NCI-H226 (cell line): ENCODE measurements around the gene ROPN1L.
"Not testable (repeated sequence)": the region's sequence is repeated elsewhere in the genome, so short reads cannot be mapped to it uniquely, and the experiment has no call there.

Experiments used
- DNase-seq: peaks from one replicate; pipeline ENCODE4 v3.0.0-alpha.2; 2015

Gene ROPN1L

DNA sequence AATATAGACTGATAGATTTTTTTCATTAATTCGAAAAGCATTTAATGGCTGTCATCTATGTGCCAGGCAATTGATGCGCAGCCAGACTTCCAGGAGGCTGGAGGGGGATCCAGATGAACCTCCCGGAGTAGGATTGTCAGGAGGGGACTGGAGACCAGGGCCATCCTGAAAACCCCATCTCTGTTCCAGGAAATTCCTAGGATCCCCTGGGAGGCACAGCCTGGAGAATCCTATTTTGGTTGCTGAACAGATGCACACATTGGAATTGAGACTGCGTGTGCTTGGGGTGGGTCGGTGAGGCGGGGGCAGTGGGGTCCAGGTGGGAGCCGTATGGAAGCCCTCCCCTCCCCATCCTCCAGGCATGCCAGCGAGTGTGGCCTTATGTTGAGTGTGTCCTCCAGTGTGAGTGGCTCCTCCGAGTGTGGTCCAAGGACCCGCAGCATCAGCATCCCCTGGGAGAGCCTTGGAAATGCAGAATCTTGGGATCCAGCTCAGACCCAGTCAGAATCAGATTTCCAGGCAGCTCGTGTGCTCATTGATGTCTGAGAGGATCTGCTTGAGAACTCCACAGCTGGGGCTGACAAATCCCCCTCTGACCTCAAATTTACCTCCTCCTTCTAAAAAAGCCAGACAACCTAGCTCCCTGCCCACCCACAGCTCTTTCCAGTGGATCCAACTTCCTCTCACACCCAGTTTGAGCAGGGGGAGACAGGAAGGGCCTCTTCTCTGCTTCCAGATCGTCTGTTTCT, 38.7 kb downstream of the ROPN1L start:
- no peak for DNase-seq

DNA sequence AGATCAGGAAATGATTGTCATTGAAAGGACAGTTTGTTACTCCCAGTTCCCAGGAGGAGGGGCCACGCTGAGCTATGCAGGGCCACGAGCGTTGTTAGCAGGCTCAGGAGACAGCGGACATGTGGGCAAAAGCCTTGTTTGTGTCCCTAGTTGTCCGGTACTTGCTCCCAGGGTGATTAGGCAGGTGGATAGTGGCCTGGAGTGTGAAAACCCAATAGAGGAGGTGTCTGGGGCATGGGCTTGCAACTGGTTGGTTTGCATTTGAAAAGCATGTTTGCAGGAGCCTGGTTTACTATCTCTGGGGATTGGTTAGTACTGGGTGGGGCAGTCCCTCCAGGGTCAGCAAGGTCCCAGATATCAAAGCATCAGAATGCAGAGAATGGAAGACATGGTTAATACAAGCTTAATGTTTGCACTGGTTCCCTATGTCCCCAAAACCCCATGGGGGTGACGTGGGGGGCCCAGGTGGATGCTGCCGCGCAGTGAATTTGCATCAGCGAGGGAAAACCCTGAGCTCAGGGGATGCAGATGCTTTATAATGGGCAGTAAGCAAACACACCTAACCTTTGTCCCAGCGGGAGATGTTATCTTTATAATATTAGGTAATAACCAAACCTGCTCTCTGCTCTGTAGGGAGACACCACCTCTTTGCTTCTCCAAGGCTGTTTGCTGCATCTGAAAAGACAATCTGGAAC, 39.7 kb downstream of the ROPN1L start:
- no peak for DNase-seq

DNA sequence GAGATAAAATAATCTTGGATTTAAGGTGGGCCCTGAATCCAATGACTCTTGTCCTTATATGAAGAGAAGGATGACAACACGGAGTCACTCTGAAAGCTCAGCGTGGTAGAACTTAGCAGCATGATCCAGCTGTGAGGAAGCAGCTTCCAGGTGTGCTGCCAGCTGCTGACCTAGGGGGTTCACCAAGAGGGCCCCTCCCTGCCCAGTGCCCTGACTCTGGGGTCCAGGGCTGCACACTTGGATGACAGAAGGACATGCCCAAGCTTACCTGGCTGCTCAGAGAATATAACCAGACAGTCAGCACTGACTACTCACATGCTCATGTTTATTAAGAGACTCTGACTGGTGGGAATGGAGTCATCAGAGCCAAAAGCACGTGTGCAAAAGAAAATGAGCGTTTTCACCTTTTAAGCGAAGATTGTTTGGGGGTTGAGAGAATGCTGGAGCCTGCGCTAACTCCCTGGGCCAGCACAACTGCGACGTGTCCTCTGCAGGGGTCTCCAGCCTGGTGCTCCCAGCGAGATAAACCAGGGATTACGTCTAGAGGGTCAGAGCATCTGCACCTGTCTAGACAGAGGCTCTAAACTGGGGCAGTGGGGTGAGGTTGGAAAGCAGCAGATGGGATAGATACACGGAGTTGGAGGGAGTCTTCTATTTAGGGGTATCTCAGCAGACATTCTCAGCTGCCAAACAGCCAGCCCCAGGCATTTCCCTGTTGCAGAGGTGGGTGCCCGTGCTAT, 41.3 kb downstream of the ROPN1L start:
- DNase-seq, result no peak

DNA sequence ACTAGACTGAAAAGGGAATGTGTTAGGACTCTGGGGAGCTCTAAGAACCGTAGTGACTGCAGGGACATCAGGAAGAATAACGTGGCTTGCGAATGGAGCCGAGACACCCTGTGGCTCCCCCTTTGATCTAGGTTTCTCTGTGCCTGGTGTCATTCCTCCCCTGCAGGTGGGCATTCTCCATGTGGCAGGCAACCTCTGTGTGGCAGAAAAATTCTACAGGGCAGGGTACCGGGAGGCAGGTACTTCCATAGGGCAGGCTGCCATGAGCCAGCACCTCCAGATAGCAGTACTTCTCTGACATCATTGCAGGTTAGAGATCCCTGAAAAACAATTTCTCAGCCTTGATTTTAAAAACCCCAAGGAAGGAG, 43.1 kb downstream of the ROPN1L start:
- DNase-seq, result no peak

DNA sequence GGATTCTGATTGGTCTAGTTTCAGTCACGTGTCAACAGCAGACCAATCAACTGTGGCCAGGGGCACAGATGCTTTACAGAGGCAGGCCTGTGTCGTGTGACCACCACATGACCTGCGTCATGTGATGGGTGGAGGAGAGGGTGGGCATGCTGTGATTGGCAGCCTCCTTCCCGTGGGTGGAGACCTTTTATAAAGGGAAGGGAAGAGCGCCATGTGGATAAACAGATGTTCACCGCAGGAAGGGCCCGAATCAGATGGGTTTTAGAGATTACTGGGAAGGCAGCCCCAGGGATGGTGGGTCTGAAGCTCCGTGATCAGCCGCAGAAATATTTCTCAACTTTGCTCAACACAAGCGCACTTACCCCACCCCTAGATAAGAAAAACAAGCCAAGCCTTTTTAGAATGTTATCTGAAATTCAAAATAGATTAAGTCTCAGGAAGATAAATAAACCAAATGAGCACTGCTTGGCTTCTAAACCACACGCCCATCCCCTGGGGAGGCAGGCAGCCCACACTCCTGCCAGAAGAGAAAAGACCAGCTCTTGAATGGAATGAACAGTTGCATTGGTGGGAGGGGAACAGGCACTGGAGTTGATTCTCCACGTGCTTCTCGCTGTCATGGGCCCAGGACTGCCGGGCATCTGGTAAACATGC, 43.6 kb downstream of the ROPN1L start:
- DNase-seq, result peak; percentile 97

DNA sequence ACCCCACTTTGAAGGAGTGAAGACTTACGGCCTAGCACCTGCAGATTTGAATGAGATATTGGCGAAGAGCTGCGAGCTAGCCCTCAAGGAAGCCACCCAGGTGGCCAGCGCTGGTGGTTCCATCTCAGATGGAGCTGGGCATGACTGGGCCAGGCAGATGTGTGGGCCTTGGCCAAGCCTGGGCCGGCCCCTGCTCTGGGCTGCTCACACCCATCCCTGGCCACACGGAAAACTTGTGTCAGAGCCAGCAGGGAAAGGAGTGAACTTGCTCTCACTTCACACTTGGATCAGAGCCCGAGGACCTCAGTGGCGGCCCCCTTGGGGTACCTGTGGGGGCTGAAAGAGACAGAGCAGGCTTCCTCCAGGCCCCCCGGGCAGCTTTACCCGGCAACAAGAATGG, 44.2 kb downstream of the ROPN1L start:
- DNase-seq, result no peak

DNA sequence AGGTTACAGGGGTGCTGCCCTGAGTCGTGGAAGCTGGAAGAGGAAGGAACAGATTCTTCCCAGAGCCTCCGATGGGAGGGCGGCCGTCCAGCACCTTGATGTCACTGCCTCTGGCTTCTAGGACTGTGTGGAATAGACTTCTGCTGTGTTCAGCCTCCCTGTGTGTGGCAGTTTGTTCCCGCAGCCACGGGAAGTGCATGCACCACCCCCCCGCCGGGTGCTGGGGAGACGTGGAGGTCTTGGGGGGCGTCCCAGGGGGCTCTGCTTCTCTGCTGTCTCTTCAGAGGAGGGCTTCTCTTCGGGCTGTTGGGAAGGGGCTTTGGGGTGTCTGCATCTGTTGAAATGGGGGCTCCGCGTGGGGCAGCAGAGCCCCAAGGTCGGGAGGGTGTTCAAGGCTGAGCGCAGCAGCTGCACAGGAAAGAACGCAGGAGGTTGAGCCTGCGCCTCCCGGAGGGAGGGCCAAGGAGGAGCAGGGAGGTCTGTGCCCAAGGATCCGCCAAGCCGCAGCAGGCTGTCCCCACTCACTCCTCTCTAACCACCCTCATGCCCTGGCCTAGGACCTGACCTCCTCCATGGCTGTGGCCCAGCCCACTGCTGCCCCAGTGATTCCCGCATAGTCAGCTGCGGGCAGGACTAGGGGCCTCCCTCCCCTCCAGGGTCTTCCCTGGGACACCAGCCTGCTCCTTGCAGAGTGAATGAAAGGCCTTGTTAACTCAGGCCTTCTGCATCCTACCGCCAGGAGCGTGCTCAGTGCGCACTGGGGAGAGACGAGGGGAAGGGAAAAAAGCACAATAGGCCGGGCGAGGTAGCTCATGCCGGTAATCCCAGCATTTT, 45.0 kb downstream of the ROPN1L start:
- no peak for DNase-seq

DNA sequence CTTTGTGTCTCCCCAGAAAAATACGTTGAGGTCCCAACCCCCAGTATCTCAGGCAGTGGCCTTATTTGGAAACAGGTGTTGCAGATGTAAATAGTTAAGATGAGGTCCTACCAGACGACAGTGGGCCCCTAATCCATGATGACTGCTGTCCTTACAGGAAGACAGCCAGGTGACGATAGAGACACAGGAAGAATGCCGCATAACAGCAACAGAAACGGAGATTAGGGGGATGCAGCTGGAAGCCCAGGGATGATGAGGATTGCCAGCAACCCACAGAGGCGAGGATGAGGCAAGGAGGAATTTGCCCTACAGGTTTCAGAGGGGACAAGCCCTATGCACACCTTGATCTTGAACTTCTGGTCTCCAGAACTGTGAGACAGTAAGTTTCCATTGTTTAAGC, 46.5 kb downstream of the ROPN1L start:
- no peak for DNase-seq

DNA sequence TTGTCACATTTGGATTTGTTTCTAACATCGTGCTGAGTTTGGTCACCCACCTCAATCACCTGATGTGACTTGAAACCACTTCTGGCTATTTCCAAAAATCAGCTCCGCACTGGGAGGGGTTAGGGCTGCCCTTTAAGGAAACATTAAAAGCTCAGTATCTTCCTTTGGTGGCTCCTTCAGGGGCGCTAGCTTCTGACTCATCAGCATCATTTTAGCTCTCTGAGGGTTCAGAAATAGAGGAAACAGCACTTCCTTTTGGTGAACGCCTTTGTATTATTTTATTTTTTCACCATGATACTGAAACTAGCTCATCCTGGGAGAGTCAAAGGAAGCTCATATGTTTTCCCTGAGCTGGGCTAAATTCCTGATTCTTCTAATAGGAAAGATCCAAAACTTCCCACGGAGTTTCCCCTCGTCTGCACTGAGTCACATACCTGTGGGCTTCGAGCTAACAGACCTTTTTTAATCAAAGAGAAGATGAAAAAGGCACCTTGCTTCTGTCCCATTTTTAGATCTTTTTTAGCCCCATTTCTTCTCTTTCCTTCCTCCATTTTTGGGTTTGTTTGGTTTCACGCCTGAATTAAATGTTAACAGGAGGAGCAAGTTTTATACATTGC, 48.2 kb downstream of the ROPN1L start:
- DNase-seq, result no peak

DNA sequence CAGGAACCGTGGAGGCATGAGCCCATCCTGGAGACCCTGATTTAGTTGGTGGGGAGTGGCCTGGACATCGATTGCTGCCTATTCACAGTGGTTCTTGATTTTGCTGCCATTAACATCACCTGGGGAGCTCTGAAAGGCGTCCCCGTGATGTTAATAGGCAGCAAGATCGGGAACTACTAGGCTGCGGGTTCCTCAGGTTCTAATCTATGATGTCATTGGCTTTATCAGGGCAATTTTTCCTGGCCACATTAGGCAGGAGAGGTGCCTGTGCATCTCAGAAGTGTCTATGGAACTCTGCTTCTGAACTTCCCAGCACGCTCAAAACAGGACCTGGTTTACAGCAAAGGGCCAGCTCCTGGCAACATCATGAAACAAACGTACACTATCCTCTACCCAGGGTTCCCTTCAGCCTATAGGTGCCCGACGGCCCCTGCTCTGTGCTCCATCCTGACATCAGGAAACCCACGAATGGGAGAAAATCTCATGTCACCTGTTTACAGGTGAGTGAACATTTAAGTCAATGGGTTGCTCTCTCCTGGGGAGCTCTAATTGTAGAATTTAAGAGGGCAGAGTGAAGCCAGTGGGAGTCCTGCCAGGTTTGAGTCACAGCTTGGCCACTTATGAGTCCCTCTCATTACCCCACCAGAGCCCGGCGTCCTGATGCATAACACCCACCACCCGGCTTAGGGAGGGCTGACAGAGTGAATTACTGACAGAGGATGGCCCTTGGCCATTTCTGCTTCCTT, 49.4 kb downstream of the ROPN1L start:
- no peak for DNase-seq

DNA sequence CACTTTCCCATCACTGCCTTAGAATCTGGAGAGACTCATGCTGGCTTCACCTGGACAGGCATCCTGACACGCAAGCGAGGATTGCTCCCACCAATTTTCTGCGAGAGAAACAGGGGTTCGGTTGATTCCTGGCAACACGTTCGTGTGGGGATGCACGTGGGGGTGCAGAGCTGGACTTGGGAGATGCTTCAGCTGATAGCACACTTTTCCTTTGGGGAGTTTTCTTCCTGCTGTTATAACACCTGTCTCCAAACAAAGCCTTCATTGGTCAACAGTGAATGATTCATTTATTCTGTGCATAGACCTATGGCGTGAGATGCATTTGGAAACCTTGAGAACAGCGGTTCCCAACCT, 50.0 kb downstream of the ROPN1L start:
- no peak for DNase-seq

DNA sequence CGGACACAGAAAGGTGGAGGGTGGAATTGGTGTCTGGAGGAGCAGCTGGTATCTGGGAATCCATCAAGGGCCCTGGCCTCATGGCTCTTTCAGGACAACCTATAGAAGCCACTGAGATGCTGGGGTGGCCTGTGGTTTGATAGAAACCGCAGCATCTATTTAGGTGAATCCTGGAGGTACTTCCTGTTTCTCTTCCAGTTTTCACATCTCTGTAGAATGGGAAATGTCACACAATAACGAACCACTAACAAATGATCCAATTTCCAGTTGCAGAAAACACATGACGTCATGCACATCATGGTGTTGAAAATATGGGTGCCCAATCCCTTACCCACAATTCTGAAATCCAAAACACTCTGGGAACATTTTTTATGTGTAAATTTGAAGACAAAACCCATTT, 52.2 kb downstream of the ROPN1L start:
- DNase-seq, result no peak

DNA sequence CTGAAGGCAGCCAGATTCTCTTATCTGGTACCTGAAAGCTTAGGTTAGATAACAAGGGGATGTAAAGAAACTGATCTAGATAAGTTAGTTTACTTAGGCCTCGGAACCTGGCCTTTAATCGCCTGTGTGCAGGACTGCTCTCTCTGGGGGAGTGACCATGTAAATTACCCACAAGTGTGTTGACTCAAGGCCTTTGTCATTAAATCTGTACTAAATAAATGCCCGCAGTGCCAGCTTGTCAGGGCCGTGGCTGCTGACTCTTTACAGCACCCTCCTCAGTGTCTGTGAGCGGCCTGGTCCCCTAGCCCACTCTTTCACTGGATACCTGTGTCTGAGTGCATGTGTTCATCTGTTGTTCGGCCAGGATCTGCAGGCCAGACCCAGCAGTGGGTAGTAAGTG, 52.8 kb downstream of the ROPN1L start:
- not testable (repeated sequence) for DNase-seq

DNA sequence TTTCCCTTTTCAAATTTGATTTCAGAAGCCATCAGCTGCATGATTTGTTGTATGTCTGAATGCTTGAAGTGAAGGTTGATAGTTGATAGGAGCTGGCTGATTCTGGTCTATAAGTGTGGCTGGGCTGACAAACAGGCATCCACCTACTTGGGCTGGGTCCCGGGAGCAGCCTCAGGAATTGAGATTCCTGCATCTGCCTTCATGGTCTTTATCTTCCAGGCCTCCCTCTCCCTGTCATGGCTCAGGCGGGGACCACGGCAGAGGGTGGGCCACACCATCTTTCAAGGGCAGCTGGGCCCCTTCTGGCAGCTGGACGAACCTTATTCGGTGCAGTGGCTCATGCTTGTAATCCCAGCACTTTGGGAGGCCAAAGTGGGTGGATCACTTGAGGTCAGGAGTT, 55.9 kb downstream of the ROPN1L start:
- DNase-seq, result no peak

DNA sequence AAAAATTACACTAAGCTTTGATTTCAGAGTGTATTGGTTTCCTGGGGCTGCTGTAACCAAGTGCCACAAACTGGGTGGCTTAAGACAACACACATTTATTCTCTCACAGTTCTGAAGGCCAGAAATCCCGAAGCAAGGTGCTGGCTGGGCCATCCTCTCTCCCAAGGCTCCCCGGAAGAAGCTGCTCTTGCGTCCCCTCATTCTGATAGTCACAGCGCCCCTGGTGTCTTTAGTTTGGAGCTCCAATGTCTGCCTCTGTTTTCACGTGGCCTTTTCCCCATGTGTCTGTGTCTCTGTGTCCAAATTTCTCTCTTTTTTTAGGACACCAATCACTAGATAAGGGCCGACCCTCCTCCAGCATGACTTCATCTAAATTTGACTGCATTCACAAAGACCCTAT, 56.7 kb downstream of the ROPN1L start:
- no peak for DNase-seq

DNA sequence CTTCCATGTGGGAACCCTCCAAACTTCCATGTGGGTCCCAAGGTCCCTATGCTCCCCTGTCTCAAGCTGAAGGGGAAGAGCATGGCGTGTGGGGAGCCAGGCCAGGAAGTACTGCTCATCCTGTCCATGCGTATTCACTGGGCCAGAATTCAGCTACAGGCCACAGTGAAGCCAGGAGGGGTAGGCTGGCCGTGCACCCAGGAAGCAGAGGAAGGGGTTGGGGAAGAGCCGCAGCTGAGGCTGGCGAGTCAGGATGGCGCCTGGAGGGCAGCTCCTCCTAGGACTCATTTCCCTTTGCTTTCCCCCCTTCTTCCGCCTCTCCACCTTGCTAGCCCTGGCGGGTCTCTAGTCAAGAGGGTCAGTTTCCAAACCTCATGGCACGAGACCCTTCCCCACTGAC, 57.4 kb downstream of the ROPN1L start:
- no peak for DNase-seq

DNA sequence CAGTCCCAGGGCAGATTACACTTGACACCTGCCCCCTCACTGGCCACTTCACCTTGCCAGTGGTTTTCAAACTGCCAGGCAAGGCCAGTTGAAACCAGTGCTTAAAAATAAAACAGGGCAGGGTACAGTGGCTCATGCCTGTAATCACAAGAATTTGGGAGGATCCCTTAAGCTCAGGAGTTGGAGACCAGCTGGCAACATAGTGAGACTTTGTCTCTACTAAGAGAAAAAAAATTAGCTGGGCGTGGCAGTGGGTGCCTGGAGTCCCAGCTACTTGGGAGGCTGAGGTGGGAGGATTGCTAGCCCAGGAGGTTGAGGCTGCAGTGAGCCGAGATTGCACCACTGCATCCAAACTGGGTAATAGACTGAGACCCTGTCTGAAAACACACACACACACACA, 58.1 kb downstream of the ROPN1L start:
- DNase-seq, result peak; percentile 50

DNA sequence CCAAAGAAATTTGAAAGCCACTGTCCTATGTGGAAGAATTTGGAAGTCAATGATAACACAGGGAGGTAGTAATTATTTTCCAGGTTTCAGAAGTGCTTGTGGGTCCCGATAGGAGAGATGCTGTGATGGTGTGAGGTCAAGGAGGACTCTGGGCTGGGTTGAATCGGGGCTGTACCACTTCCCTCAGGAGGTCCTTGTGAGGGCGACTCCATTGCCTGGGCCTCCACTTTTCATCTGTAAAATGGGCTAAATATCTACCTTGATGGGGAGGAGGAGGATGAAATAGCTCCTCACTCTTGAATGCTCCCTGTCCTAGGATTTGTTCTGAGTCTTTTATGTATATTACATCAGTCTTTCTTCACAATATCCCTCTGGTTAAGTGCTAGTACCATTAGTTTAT, 59.0 kb downstream of the ROPN1L start:
- no peak for DNase-seq

DNA sequence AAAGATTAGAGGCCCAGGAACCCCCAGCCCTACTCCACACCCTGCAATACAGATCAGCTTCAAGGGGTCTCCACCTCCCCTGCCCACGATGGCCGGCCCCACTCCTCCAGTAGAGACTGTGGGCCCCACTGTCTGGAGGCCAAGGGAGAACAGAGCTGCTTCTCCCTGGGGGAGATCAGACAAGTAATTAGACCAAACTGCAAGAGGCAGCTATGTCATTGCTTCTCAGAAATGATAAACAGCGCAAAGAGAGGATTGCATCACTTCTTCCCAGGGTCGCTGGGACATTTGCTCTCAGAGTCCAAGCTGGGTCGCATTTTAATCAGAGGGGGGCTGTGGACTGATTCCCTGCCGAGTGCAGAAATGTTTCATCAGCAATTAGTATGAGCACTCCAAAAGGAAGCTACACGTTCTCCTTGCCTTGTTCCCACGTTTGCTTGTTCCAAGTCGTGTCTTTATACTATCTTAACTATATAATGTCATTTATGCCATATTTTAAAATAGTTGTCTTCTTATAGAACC, 59.9 kb downstream of the ROPN1L start:
- DNase-seq, result no peak

DNA sequence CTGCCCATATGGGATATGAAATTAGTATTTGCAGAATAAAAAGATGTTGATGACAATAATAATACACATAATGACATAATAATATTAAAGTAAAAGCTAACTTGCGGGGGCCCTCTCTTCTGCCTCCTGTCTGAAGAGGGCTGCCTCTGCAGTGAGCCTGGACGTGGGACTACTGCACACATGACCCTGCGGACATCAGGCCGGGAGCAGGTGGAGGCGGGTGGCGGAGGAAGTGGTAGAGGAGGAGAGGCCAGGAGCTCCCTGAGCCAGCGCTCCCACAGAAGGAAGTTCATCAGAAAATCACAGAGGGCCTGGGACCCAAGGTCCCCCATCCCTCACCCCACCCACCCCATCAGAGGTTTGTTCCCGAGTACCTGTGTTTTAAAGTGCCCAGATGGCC, 60.5 kb downstream of the ROPN1L start:
- DNase-seq, result no peak

DNA sequence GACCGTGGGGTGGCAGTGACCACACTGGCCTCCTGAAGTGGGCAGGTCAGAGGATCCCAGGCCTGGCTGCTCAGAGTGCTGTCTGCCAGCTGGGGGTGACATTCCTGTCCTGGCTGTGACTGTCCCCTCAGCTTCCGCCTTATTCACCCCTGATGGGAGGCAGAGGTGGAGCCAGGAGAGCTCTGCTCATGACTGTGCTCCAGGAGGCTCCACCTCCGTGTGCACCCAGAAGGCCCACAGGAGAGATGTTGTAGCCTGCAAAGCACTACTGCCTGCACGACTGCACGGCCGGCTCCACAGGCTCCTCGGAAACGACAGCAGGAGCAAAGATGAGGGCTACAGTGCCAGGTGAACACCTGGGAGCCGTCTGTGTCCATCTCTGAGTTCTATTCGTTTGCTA, 60.9 kb downstream of the ROPN1L start:
- DNase-seq, result no peak
